Measurements from ENCODE around the gene NELFB.

Gene NELFB

DNA sequence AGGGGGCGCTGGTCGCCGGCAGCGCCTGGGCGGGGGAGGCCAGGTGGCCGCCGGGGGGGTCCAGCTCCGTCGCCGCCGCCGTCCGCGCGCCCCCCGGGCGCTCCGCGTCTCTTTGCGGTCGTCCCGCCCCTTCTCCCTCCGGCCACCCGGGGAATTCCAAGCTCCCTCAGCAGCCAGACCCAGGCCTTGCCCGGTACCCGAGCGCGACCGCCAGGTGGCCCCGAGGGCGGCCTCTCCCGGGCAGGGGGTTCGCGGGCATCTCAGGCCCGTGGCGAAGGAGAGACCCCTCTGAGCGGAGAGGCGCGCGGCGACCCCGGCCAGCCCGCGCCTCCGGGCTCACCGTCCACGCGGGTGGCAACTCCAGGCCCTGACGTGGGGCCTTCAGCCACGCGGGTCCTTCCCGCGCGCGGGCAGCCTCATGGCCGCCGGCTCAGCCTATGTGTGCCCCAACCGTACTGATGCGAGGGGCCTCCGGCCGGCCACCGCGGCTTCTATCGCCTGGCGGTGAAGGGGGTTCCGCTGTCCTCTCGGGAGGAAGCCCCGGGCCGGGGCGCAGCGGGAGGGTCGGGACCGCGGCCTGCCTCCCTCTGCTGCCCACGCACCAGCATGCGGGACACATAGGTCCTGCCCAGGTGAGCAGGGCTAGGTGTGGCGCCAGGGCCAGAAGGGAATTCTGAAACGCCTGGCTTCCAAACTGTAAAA lies 47.5 kb downstream of the NELFB start:
- peak in 1 of 3 donors; percentile 43 for DNase-seq (ENCODE audit: low read depth in 3 of 3, low spot score in 1 of 3)

DNA sequence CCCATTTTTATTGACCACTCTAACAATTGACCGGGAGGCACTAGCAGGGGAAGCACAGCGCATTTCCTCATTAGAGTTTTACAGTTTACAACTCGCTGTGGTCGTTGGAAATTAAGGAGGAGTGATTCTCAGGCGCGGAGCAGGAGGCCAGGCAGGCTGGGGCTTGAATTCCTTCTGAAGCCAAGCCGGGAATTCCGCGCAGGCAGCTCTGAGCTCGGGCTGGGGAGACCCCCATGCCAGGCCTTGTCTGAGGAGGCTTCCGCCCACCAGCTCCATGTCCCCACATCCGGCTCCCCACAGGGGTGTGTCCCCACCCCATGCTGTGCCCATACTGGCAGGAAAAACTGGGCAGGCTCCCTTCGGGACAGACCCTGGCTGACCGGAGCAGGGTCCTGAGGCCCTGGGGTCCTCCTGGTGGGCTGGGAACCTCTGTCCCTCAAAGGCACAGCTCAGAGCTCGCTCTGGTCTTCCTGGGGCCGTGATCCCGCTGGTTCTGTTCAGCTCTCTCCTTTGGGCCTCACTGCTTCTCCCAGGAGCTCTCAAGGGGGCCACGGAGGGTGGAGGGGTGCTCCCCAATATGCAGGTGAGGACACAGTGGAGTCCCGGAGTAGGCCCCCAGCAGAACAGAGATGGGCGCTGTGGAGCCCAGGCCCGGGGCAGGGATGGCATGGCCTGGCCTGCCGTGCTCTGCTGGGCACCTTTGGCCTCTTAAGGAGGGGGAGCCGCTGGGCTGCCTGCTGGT lies 48.2 kb downstream of the NELFB start:
- no peak for DNase-seq (ENCODE audit: low read depth in 3 of 3, low spot score in 1 of 3)

DNA sequence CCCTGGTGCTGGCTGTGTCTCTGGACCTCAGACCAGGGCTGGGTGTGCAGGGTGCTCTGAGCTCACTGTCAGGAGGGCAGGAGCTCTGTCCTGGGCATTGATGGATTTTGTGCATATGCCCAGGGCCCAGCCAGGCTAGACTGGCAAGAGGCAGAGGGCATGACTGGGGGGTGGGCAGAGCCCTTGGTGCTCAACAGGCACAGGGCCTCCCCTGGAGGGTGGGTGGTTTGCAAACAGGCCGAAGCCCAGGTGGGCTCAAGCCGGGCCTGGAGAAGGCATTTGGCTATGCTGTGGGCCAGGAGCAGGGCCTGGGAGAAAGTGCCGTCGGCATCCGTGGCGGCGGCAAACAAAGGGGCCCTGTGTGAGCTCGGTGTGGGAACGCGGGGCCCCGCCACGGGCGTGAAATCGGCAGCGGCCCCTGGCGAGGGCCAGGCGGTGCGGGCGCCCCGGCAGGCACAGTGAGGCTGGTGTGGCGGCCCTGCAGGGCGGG lies 48.8 kb downstream of the NELFB start:
- no peak for DNase-seq (ENCODE audit: low read depth in 3 of 3, low spot score in 1 of 3)

DNA sequence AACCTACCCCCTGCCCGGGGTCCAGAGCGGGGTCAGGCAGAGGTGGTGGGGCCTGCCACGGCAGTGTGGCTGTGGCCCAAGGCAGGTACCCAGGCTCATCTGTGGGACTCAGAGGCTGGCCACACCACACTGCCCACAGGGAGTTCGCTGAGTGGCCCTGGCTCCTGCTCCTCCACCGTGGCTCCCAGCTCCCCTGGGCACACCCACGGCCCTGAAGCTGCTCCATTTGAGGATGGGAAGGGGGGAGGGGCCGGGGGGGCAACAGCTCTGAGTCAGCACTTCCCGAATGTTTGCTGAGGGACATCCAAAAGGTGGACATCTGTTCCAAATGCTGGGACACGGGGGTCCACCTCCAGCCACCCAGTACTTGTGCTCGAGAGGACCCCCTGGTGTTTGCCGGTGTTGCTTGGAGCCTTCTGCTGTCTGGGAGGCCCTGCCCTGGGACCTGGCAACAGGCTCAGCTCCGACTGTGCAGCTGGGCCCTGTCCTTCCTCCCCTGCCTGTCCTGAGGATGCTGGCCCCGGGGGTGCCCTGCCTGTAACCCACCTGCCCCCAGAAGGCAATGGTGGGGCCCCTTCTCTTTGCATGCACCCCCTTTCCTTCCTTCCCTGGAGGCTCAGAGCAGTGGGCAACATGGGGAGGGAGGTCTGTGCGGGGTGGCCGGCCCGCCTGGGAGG lies 49.4 kb downstream of the NELFB start:
- no peak for DNase-seq (ENCODE audit: low read depth in 3 of 3, low spot score in 1 of 3)

DNA sequence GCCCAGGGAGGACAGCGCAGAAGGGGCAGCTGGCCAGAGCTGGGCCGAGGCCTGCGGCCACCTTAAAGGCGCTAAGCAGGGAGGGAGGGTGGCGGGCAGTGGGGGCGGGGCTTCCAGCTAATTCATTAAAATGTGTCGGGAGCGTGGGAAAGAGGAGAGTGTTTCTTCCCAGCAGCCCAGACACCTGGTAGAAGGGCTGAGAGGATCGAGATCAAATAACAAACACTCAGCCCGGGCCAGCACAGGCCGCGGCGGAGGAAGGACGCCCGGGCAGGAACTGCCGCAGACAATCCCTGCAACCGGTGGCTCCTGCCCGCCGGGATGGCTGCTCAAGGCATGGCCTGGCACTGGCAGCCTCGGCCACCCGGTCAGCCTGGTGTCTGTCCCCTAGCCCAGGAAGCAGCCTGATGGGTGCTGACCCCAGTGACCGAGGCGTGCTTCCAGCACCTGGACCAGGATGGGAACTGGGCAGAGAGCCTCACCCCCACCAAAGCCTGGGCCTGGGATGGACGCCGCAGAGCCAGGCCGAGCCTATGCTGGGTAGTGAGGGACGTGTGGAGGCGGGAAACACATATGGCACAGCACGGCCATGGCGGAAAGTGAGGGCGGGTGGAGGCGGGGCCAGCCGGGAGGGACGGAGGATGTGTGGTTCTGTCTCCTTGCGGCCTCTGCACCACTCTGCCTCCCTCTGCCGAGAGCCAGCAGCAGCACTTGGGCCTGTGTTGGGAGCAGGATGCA lies 50.1 kb downstream of the NELFB start:
- peak in 1 of 3 donors; percentile 39 for DNase-seq (ENCODE audit: low read depth in 3 of 3, low spot score in 1 of 3)

DNA sequence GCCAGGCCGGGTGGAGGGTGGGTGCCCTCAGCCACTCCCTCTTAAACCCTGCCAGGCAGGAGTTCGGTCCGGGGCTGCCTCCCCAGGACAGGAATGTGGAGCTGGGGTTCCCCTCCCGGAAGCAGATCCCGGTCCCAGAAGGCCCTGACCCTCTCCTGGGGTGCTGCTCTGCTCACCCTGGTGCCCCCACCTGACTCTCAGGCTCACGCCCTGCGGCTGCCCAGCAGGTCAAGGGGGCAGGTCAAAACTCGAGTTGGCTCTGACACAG lies 50.6 kb downstream of the NELFB start:
- DNase-seq (ENCODE audit: low read depth in 3 of 3, low spot score in 1 of 3): no peak

DNA sequence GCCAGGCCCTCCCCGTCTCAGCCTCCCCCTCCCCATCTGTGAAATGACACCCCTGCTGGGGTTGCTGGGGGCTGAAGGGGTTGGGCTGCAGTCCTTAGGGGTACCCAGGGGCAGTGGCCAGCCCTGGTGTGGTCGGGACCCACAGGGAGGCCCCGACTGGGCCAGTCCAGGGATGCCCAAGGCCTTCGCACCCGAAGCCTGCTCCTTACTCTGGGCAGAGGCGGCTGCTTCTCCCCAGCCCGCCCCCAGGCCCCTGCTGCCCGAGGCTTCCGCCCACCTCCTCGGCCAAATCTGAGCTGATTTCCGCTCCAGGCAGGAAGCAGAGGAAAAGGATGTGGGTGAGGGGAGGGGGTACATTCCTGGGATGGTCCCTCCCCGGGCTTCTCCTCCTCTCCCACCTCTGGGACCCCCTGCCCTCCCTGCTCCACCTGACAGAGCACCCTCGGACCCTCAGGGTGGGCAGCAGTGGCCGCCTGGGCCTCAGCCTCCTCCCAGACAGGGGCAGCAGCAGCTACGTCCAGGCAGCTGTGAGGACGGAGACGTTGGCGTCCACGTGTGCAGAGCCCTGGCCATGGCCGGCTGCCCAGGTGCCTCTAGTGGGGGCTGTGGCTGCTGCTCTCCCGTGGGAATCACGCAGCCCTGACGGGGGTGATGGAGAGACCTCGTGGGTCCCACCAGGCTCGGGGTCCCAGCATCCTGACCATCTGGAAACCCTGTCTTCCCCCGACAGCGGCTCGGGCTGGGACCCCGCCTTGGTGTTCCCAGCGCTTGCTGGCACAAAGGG lies 51.1 kb downstream of the NELFB start:
- DNase-seq (ENCODE audit: low read depth in 3 of 3, low spot score in 1 of 3): no peak

DNA sequence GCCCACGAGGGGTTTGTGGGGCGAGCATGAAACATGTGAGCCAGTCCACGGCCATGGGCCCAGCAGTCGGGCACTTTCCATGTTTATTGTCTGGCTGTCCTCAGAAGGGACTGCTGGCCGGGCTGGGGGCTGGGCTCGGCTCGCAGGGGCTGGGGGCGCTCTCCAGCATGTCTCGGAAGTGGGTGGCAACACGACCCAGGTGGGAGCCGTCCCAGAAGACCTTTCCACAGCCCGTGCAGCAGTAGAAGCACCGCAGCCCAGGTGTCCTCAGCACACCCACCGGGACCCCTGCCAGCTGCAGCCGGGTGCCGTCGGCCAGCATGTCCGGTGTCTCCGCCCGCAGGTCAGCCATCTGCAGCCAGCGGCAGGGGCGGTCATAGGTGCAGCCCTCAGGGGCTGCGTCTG lies 51.7 kb downstream of the NELFB start:
- no peak for DNase-seq (ENCODE audit: low read depth in 3 of 3, low spot score in 1 of 3)

DNA sequence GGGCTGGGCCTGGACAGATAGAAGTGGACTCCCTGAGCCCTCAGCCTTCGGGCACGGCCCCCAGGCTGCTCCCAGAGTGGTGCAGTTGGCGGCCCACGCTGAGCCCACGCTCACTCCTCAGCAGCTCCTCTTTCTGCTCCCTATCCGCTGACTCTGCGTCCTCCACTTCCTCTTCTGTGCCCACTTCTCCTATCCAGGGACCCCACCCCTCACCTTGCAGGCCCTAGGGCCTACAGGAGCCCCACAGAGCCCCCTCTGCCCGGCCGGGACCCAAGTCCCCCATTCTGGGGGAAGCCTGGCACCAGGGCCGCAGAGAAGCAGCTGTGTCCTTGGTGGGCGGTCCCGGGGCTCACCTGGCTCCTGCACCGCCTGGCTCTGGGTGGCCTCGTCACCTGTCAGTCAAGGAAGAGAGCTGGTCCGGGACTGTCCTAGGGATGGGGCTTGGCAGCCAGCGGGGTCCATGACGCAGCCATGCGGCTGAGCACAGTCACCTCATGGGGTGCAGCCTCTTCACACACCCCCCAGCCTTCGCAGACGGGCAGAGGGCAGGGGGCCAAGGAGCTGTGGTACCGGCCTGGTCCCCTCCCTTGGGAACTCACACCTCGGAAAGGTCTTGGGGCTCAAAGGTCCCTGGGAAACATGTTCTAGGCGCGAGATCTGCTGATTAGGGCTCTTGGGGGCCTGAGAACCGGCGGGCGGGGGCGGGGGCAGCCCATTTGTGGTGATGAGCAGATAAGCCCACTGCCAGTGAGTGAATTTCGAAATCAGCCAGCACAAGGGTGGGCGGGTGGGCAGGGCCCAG lies 52.3 kb downstream of the NELFB start:
- no peak for DNase-seq (ENCODE audit: low read depth in 3 of 3, low spot score in 1 of 3)

DNA sequence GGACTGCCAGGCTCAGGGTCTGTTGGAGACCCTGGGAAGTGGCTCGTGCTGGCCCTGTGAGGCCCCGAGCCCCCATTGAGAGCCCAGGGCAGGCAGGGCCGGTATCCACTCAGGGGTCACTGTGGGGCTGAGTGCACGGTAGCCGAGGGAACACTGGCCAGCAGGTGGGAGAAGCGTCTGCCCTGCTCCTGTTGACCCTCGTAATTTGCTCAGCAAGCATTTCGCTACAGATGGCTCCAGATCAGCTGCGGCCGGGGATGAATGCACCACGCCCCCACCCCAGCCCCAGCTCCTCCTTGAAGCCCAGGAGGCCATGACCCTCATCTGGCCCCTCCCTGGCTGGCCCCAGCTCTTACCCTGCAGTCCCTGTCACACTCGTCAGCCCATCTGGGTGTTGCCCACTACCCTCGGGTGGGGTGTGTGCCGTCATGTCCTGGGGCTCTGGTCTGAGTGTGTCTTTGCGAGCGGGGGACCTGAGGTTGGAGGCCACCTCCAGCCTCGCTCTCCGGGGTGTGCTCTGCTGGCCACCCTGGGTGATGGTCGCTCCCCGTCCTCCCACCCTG lies 53.0 kb downstream of the NELFB start:
- DNase-seq (ENCODE audit: low read depth in 3 of 3, low spot score in 1 of 3): no peak

DNA sequence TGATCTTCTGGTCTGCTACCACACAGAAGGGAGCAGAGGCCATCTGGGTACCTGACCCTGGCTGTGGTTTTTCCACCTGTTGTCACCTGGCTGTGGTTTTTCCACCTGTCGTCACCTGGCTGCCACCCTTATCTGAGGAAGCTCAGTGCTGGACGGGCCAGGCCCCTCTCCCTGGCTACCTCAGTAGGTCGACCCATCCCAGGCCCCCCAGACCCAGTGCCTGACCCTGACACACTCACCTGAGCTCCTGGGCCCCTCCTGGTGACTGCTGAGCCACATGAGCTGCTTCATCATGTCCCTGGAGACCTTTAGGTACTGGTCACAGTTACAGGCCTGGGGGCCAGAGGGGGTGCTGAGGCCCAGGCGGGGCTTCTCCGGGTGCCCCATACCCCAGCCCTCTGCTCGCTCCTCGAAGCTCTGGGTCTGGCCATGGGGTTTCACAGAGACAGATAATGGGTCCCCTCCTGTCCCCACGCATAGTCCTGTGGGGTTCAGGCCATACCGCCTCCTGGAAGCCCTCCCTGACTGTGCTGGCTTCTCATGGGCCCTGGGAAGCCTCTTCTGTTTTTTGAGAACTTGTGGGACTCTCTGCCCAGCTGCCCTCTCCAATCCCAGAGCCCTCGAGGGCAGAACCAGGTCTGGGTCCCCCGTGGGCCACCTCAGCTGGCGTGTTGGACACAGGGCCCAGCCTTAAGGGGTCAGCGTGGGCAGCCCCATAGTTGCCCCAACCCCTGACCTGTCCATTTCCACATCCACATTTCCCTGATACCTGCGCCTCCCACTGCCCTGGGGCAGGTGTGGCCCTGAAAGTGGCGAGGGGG lies 54.5 kb downstream of the NELFB start:
- DNase-seq (ENCODE audit: low read depth in 3 of 3, low spot score in 1 of 3): no peak

DNA sequence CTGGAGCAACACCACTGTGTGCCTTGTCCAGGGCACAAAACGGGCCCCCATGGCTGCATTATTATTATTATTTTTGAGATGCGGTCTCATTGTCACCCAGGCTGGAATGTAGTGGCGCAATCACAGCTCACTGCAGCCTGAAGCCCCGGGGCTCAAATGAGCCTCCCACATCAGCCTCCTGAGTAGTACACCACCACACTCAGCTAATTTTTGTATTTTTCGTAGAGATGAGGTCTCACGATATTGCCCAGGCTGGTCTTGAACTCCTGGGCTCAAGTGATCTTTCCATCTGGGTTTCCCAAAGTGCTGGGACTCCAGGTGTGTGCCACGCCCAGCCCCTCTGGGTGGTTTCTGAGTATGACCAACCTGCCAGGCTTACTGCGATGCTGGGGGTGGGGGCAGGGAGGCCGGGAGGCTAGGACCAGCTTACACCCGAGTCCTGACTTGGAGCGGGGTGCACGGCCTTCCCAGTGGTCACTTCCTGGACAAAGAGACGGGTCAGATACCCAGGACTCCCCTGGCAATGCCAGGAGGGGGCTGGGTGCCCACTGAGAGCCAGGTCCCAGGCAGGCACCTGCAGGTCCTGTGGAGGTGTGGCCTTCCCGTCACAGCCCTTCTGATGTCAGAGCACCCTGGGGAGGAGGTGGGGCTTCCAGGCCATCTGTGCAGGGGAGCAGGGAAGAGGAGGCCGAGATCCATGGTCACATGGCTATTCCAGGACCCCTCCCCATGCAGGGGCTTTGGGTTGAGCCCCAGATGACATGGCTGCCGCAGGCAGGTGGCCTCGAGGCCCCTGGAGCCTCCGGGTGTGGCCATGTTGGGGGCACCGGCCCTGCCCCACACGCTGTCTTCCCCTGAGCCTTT lies 55.3 kb downstream of the NELFB start:
- no peak for DNase-seq (ENCODE audit: low read depth in 3 of 3, low spot score in 1 of 3)

DNA sequence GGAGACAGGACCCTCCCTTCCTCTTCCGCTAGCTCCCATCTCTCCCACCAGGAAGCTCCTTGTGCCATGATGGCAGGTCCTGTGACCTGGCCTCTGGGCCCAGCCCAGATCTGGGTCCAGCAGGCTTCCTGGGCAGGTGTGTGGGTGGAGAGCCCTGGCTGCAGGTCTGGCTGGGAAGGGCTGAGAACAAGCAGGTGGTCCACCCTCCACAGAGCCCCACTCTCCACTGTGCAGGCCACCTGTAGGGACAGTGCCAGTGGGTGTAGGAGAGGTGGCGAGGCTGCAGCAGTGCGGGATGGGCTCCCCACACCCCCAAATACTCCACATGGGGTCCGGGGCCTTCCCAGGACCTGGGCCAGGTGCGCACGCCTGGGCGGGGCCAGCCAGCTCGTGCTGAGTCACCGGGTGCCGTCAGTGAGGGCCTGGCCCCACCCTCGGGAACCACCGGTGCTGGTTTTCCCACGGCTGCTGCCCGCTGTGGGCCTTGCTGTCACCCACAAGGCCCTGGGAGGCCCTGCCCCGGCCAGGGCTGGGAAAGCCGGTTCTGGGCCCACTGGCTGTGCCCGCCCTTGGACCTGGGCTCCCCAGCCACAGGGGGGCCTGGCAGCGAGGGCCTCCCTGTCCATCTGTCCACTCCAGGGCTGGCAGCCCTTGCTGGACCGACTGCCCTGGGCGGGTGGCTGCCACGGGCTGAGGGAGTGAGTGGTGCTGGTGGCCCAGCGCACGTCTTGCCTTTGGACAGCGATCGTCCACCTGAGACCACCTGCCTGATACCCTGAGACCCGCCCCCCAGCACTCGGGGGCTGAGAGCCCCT lies 56.3 kb downstream of the NELFB start:
- no peak for DNase-seq (ENCODE audit: low read depth in 3 of 3, low spot score in 1 of 3)

DNA sequence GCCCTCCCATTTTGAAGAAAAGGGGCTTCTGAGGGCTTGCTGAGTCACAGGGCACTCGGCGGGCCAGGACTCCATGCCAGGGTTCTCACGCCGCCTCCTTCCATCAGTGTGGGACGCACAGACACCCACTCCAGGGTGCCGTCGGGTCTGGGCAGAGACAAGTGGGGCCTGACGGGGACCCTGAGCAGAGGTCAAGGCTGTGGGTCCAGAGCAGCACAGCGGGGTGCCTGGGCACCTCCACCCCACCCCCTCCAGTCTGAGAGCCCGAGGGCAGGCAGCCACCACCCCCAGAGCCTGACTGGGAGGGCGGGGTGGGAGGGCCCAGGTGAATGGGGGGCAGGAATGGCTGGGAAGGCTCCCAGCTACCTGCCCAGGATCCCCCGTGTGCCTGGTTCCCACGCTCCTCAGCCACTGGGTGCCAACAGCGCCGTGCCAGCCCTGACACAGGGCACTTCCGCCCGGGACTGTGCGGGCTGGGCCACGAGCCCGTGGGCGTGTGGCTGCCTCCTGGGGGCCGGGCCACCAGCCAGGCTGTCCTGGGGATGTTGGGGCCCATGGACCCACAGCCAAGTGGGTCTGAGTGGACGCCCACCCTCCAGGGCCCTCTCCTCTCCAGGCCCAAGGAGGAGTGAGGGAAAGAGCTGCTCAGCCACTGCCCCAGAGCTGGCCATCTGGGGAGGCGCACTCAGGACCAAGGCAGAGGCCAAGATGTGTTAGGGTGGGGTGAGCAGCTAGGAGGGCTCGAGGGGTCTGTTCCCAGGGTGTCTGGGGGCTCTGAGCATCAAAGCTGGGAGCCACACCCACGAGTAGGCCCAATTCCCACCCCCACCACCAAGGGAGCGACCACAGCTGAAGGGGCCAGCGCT lies 57.1 kb downstream of the NELFB start:
- no peak for DNase-seq (ENCODE audit: low read depth in 3 of 3, low spot score in 1 of 3)

DNA sequence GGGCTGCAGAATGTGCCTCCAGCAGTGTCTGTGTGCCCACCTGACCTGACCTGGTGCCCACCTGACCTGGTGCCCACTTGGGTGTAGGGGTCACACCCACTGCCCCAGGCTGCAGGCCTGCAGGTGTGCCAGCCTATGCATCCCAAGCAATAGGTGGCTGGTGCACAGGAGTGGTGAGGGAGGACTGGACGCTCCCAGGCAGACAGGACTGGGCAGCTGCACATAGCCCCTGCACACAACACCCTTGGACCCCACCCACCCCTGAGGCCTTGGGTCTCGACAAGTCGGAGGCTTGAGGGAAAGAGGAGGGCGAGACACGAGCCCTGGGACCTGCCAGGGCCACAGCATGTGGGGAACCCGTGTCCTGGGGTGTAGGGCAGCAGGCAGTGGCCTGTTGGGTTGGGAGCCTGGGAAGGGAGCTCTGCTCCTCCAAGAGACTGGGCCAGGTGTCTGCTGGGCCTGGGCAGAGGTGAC lies 57.8 kb downstream of the NELFB start:
- no peak for DNase-seq (ENCODE audit: low read depth in 3 of 3, low spot score in 1 of 3)

DNA sequence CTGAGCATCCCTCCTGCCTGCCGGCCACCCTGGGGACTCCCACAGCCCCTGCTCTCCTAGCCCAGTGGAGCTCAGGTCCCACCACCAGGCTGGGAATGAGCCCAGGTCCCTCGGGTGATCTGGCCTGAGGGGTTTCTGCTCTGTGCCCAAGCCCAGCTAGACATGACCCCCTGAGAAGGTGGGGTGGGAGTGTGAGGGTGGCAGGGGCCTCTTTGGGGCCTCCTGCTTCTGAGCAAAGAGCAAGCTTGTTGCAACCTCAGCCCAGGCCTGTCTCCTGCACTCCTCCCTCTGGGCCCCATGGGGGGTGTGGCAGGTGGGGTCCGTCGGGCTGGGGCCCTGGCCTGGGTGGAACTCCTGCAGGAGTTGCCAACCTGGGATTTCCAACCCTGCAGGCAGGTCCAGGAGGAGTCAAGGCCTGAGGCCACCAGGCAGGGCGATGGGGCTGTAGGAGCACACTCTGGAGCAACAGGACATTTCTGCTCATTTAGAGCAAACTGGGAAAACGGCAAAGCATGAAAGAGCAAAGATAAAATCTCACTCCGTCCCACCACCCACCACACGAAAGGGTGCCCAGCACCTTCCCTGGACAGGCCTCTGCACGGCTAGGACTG lies 58.3 kb downstream of the NELFB start:
- DNase-seq (ENCODE audit: low read depth in 3 of 3, low spot score in 1 of 3): no peak

Measured in stimulated activated CD4-positive, alpha-beta T cell treated with anti-CD3 and anti-CD28 coated beads, TNF-alpha, amount 100 ng/mL, for 1 hour (primary cell).